Activated naive CD4-positive, alpha-beta T cell treated with anti-CD3 and anti-CD28 coated beads, Interleukin-2, amount 10 ng/mL, durations not matched to agents 7 days and 5 days (primary cell): Measurements from ENCODE around the gene ATP8A1.
"Not testable (repeated sequence)": the region's sequence is repeated elsewhere in the genome, so short reads cannot be mapped to it uniquely, and the experiment has no call there.

Experiments used
- CTCF ChIA-PET: fragments of 350-600 bp; sonication (Branson Sonifier 250); formaldehyde crosslinking; loops from one replicate; lab custom pipeline; 2021; ENCODE audit warnings: antibody characterized with exemption; lab: Charles Lee
- DNase-seq: peaks from one replicate; pipeline ENCODE4 v3.0.0-alpha.2; 2020
- H3K27ac Mint-ChIP-seq: one replicate; pipeline ENCODE4 v1.8.0; 2021; ENCODE audit warnings: mild to moderate bottlenecking, moderate library complexity, mixed read lengths
- H3K27me3 Mint-ChIP-seq: one replicate; pipeline ENCODE4 v1.8.0; 2021; ENCODE audit warnings: mild to moderate bottlenecking, mixed read lengths
- H3K36me3 Mint-ChIP-seq: one replicate; pipeline ENCODE4 v1.8.0; 2021; ENCODE audit warnings: mixed read lengths
- H3K4me1 Mint-ChIP-seq: one replicate; pipeline ENCODE4 v1.8.0; 2021; ENCODE audit warnings: mixed read lengths
- H3K4me3 Mint-ChIP-seq: one replicate; pipeline ENCODE4 v1.8.0; 2021; ENCODE audit warnings: mild to moderate bottlenecking, moderate library complexity, mixed read lengths
- H3K9me3 Mint-ChIP-seq: one replicate; pipeline ENCODE4 v1.8.0; 2021; ENCODE audit warnings: mixed read lengths

Gene ATP8A1

GRCh38 chr4:42512226-42512625 lies 144.7 kb downstream of the ATP8A1 start:
- no peaks in the 10 kb centered on the region for H3K27me3 Mint-ChIP-seq
- H3K36me3 Mint-ChIP-seq: no peaks in the 10 kb centered on the region
- no peaks in the 10 kb centered on the region for H3K9me3 Mint-ChIP-seq
- H3K27ac Mint-ChIP-seq: no peak overlapping the region
- CTCF ChIA-PET: no interaction called here
- peaks cover 3% of the 10 kb centered on the region for H3K4me1 Mint-ChIP-seq
- no peak for DNase-seq
- H3K4me3 Mint-ChIP-seq: no peak overlapping the region

- H3K27me3 Mint-ChIP-seq: no peaks in the 10 kb centered on the region
- CTCF ChIA-PET: interaction anchor here (3.4 kb wide), 1 partner anchor 10 kb away, joined by 15 read pairs; no protein-coding TSS in a partner anchor
- H3K27ac Mint-ChIP-seq: no peak overlapping the region
- no peak for DNase-seq
- H3K4me3 Mint-ChIP-seq: no peak overlapping the region
- H3K4me1 Mint-ChIP-seq: no peaks in the 10 kb centered on the region
- no peaks in the 10 kb centered on the region for H3K9me3 Mint-ChIP-seq
- H3K36me3 Mint-ChIP-seq: peaks cover 8% of the 10 kb centered on the region
Measured at GRCh38 chr4:42510225-42510624, 146.7 kb downstream of the ATP8A1 start.

GRCh38 chr4:42501624-42502401 lies 155.1 kb downstream of the ATP8A1 start:
- H3K36me3 Mint-ChIP-seq: peaks cover 22% of the 10 kb centered on the region
- no peaks in the 10 kb centered on the region for H3K4me1 Mint-ChIP-seq
- CTCF ChIA-PET: interaction anchor here (0.9 kb wide), 1 partner anchor 94 kb away, joined by 3 read pairs; no protein-coding TSS in a partner anchor
- H3K27ac Mint-ChIP-seq: no peak overlapping the region
- no peaks in the 10 kb centered on the region for H3K9me3 Mint-ChIP-seq
- H3K4me3 Mint-ChIP-seq: no peak overlapping the region
- no peaks in the 10 kb centered on the region for H3K27me3 Mint-ChIP-seq
- no peak for DNase-seq

GRCh38 chr4:42498040-42498439 lies 158.9 kb downstream of the ATP8A1 start:
- Mint-ChIP-seq H3K4me1 (no peaks in the 10 kb centered on the region), H3K27me3 (no peaks in the 10 kb centered on the region), H3K36me3 (peaks cover 10% of the 10 kb centered on the region), H3K27ac (no peak overlapping the region), H3K9me3 (no peaks in the 10 kb centered on the region), H3K4me3 (no peak overlapping the region)
- CTCF ChIA-PET: no interaction called here
- DNase-seq: no peak

DNA sequence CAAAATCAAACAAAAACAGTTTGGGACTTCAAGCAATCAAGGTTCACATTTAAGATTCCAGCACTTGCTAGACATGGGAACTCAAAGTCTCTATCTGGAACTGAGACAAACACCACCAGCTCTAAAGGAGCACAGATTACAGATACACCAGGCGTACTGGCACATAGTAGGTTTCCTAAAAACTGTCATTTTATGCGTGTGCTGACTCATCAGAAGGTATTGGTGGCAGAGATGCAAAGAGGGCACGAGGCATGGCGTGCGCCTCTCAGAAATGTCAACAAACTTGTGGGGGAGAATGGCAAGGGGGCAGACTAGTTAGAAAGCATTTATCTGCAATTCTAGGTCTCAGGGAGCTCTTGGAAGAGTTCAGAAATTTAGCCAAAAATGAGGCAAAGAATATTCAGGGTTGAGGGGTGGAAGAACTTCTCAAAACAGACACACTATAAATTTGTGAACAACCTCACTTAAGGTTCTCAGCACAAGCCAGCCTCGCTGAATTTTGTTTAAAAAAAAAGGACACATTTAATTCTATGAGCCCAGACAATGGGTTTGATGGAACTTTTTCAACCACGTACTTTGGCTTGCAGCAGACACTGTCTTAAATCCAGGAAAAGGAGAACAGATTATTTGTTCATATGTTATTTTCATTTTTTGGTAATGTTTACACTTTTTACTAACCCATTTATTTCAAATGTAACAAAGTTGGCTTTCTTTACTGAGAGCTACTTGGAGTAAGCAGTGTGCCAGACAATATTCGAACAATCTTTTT lies 159.6 kb downstream of the ATP8A1 start:
- CTCF ChIA-PET: no interaction called here
- DNase-seq: no peak
- no peaks in the 10 kb centered on the region for H3K9me3 Mint-ChIP-seq
- H3K27me3 Mint-ChIP-seq: no peaks in the 10 kb centered on the region
- H3K4me3 Mint-ChIP-seq: no peak overlapping the region
- peaks cover 7% of the 10 kb centered on the region for H3K36me3 Mint-ChIP-seq
- no peak overlapping the region for H3K27ac Mint-ChIP-seq
- no peaks in the 10 kb centered on the region for H3K4me1 Mint-ChIP-seq

DNA sequence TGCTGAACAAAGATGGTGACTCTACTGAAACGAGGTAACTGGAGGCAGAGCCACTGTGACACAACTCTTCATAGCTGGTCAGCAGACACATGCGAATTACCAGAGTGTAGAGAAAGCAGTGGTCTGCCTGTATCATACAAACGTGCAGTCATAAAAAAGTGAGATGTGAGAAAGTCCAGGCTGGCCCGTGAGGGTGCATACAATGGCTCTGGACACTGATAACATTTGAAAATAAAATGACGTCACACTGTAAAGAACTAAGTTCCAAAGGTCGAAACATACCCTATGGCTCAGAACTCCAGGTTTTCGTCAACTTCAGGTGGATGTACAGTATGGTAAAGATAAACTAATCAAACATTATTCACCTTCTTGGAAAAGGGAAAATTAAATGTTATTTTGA lies 163.9 kb downstream of the ATP8A1 start:
- no peak for DNase-seq
- peaks cover 5% of the 10 kb centered on the region for H3K36me3 Mint-ChIP-seq
- CTCF ChIA-PET: no interaction called here
- H3K4me3 Mint-ChIP-seq: no peak overlapping the region
- no peaks in the 10 kb centered on the region for H3K4me1 Mint-ChIP-seq
- H3K9me3 Mint-ChIP-seq: no peaks in the 10 kb centered on the region
- no peak overlapping the region for H3K27ac Mint-ChIP-seq
- H3K27me3 Mint-ChIP-seq: no peaks in the 10 kb centered on the region

GRCh38 chr4:42490015-42490414 lies 166.9 kb downstream of the ATP8A1 start:
- H3K4me3 Mint-ChIP-seq: no peak overlapping the region
- no peaks in the 10 kb centered on the region for H3K27me3 Mint-ChIP-seq
- CTCF ChIA-PET: no interaction called here
- peaks cover 1% of the 10 kb centered on the region for H3K36me3 Mint-ChIP-seq
- no peak overlapping the region for H3K27ac Mint-ChIP-seq
- H3K9me3 Mint-ChIP-seq: no peaks in the 10 kb centered on the region
- DNase-seq: no peak
- H3K4me1 Mint-ChIP-seq: no peaks in the 10 kb centered on the region

DNA sequence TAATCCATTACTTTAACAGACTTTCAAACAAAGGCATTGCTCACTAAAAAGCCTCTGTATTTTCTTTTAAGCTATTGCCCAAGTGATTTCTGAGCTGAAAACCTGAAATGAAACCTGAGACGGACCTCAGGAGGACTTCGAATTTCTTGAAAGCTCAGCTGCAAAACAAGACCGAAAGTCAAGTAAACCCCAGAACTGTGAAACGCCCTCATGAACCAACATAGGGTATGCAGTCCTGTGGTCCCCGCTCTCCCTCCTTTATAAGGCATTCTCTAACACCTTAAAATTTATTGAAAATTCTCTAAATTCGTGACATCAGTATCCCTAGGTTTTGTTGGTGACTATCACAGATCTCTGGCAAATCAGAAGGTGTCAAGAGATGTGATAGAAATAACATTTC lies 167.8 kb downstream of the ATP8A1 start:
- Mint-ChIP-seq H3K36me3 (no peaks in the 10 kb centered on the region), H3K4me1 (no peaks in the 10 kb centered on the region), H3K27ac (no peak overlapping the region), H3K27me3 (no peaks in the 10 kb centered on the region), H3K4me3 (no peak overlapping the region), H3K9me3 (no peaks in the 10 kb centered on the region)
- no peak for DNase-seq
- CTCF ChIA-PET: no interaction called here

GRCh38 chr4:42488554-42488953 lies 168.4 kb downstream of the ATP8A1 start:
- no peak for DNase-seq
- no peaks in the 10 kb centered on the region for H3K4me1 Mint-ChIP-seq
- CTCF ChIA-PET: no interaction called here

GRCh38 chr4:42488114-42488513 lies 168.8 kb downstream of the ATP8A1 start:
- Mint-ChIP-seq H3K27me3 (no peaks in the 10 kb centered on the region), H3K4me3 (no peak overlapping the region), H3K27ac (no peak overlapping the region), H3K36me3 (peaks cover 2% of the 10 kb centered on the region), H3K9me3 (no peaks in the 10 kb centered on the region), H3K4me1 (no peaks in the 10 kb centered on the region)
- CTCF ChIA-PET: no interaction called here
- no peak for DNase-seq

More at GRCh38 chr4:42488554-42488953, 168.4 kb downstream of the ATP8A1 start:
- peaks cover under 1% of the 10 kb centered on the region for H3K36me3 Mint-ChIP-seq
- no peaks in the 10 kb centered on the region for H3K9me3 Mint-ChIP-seq
- no peak overlapping the region for H3K4me3 Mint-ChIP-seq
- peak overlapping the region; percentile 49 for H3K27ac Mint-ChIP-seq
- no peaks in the 10 kb centered on the region for H3K27me3 Mint-ChIP-seq

GRCh38 chr4:42487230-42487629 lies 169.7 kb downstream of the ATP8A1 start:
- no peaks in the 10 kb centered on the region for H3K9me3 Mint-ChIP-seq
- no peaks in the 10 kb centered on the region for H3K27me3 Mint-ChIP-seq
- CTCF ChIA-PET: no interaction called here
- DNase-seq: no peak
- H3K4me1 Mint-ChIP-seq: no peaks in the 10 kb centered on the region
- no peak overlapping the region for H3K4me3 Mint-ChIP-seq
- no peak overlapping the region for H3K27ac Mint-ChIP-seq
- H3K36me3 Mint-ChIP-seq: peaks cover 2% of the 10 kb centered on the region

DNA sequence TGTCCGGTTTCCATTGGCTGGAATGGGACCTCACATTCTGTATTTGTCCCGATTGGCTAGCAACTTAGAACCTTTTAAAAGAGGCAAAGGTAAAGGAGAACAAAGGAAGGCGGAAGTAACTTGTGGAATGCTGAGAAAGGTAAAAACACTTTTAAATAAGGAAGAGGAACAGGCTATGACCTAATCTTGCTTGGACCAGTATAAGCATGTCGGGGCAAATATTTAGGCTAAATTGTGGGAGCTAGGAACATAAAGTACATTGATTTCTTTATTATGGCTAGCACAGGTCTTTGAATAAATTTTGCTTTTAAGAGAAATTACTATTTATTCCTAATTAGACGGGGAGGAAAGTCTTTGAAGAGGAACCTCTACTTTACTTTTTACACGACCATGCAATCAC lies 170.7 kb downstream of the ATP8A1 start:
- H3K4me1 Mint-ChIP-seq, H3K4me3 Mint-ChIP-seq, DNase-seq, H3K27me3 Mint-ChIP-seq, H3K27ac Mint-ChIP-seq, H3K9me3 Mint-ChIP-seq, H3K36me3 Mint-ChIP-seq, CTCF ChIA-PET: not testable (repeated sequence)

DNA sequence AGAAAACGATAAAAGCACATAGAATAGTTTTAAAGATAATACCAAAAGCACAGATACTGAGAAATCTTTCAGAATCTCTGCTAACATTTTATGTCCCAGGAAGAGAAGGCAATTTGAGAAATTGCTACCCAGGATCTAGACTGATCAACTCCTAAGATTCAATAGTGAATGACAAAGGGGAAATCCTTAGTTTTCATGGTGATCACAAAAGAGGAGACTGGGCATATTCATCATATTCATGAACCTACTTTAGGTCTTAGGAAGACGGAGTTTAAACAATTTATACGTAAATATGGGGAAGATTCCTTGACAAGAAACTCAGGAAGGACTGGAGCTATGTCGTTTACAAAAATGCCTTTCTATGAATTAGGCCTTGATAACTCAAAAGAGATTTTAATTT lies 172.3 kb downstream of the ATP8A1 start:
- peaks cover 3% of the 10 kb centered on the region for H3K36me3 Mint-ChIP-seq
- no peaks in the 10 kb centered on the region for H3K27me3 Mint-ChIP-seq
- CTCF ChIA-PET: no interaction called here
- DNase-seq: no peak
- no peak overlapping the region for H3K4me3 Mint-ChIP-seq
- H3K9me3 Mint-ChIP-seq: no peaks in the 10 kb centered on the region
- no peak overlapping the region for H3K27ac Mint-ChIP-seq
- no peaks in the 10 kb centered on the region for H3K4me1 Mint-ChIP-seq

DNA sequence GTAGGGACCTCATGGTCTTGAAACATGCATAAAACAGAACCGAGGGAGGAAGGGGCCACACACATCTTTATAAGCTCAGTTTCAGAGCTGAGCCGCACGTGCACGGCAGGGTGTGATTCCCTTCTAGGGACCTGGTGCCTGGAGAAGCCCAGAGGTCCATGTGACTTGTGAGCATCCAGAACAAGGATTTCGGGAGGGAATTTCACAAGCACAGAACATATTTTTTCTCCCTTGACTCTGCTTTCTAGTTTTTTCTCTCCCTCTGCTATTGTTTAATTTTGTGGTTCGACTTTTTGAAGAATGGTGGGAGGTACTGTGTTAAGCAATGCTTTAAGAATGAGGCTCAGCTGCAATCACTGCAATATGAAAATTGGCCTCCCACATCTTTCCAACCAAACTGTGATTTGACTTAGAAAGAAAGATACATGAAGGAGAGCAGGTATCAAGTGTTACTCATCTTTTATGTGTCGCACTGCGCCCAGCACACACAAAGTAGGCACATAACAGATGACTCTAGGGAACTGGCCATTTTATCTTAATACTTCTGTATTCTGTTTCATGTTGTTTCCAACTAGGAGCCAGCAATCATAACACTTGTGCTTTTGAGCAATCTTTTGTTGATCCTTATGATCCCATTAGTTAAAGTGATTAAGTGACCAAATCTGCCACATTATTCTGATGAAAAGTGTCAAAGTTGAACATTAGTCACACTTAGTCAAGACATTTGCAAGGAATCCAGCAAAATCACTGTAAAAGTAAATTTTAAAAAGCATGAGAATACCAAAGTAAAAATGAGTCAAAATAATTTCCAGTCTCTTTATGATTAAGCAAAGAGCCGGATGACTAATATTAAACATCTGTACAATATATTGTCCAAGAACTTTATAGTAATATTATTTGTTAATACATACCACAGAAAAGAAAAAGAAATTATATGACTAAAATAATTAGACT lies 173.2 kb downstream of the ATP8A1 start:
- Mint-ChIP-seq H3K4me3 (no peak overlapping the region), H3K4me1 (no peaks in the 10 kb centered on the region), H3K9me3 (no peaks in the 10 kb centered on the region), H3K27me3 (no peaks in the 10 kb centered on the region), H3K27ac (no peak overlapping the region), H3K36me3 (peaks cover 5% of the 10 kb centered on the region)
- CTCF ChIA-PET: no interaction called here
- no peak for DNase-seq
